SK-N-SH treated with all-trans-retinoic acid at 6 μM for 48 hours (cell line): Measurements from ENCODE around the gene GRK3.

Source experiments
- ATAC-seq: fragments of 200-7000 bp; cut with Tn5 transposase; 3 replicates; pipeline ENCODE4 v1.9.1; 2020; ENCODE audit warnings: mild to moderate bottlenecking, moderate library complexity
- BACH2 ChIP-seq: fragments of 250-450 bp; sonication (Bioruptor Pico); IDR thresholded peaks from 2 replicates; pipeline ENCODE4 v1.9.0; 2021; ENCODE audit warnings: mild to moderate bottlenecking, borderline replicate concordance
- CSDC2 ChIP-seq: fragments of 250-450 bp; sonication (Bioruptor Pico); IDR thresholded peaks from 2 replicates; pipeline ENCODE4 v1.5.0; 2020; ENCODE audit warnings: mild to moderate bottlenecking, moderate library complexity
- ESRRG ChIP-seq: fragments of 250-450 bp; sonication (Bioruptor Pico); IDR thresholded peaks from 2 replicates; pipeline ENCODE4 v1.6.1; 2021; ENCODE audit warnings: mild to moderate bottlenecking
- GLIS3 ChIP-seq: fragments of 250-450 bp; sonication (Bioruptor Pico); IDR thresholded peaks from 2 replicates; pipeline ENCODE4 v1.5.0; 2020; ENCODE audit warnings: mild to moderate bottlenecking, moderate library complexity
- ISL1 ChIP-seq: fragments of 250-450 bp; sonication (Bioruptor Pico); IDR thresholded peaks from 2 replicates; pipeline ENCODE4 v2.1.2; 2022; ENCODE audit warnings: mild to moderate bottlenecking, moderate library complexity
- PPARA ChIP-seq: fragments of 250-450 bp; sonication (Bioruptor Pico); IDR thresholded peaks from 2 replicates; pipeline ENCODE4 v1.5.0; 2020; ENCODE audit warnings: mild to moderate bottlenecking, borderline replicate concordance
- RARB ChIP-seq: fragments of 250-450 bp; sonication (Bioruptor Pico); IDR thresholded peaks from 2 replicates; pipeline ENCODE4 v1.8.0; 2021; ENCODE audit warnings: mild to moderate bottlenecking, moderate library complexity
- TCF4 ChIP-seq: fragments of 250-450 bp; sonication (Bioruptor Pico); IDR thresholded peaks from 2 replicates; pipeline ENCODE4 v1.8.0; 2021; ENCODE audit warnings: mild to moderate bottlenecking, moderate library complexity, borderline replicate concordance
- TOX ChIP-seq: fragments of 250-450 bp; sonication (Bioruptor Pico); IDR thresholded peaks from 2 replicates; pipeline ENCODE4 v1.8.0; 2021; ENCODE audit warnings: mild to moderate bottlenecking, moderate library complexity, borderline replicate concordance
- ZC3H10 ChIP-seq: fragments of 250-450 bp; sonication (Bioruptor Pico); IDR thresholded peaks from 2 replicates; pipeline ENCODE4 v1.5.1; 2021; ENCODE audit warnings: mild to moderate bottlenecking, moderate library complexity
- ZFP3 ChIP-seq: fragments of 250-450 bp; sonication (Bioruptor Pico); IDR thresholded peaks from 2 replicates; pipeline ENCODE4 v1.5.0; 2020; ENCODE audit warnings: mild to moderate bottlenecking, moderate library complexity
- ZFP30 ChIP-seq: fragments of 450-650 bp; formaldehyde crosslinking; IDR thresholded peaks from 2 replicates; pipeline ENCODE4 v1.5.0; 2022; ENCODE audit warnings: mild to moderate bottlenecking, moderate library complexity
- ZNF565 ChIP-seq: fragments of 450-650 bp; formaldehyde crosslinking; conservative IDR thresholded peaks from 2 replicates; pipeline ENCODE4 v1.5.0; 2020; ENCODE audit warnings: low read depth, mild to moderate bottlenecking, moderate library complexity
- ZNF70 ChIP-seq: fragments of 450-650 bp; formaldehyde crosslinking; IDR thresholded peaks from 2 replicates; pipeline ENCODE4 v1.5.0; 2020; ENCODE audit warnings: mild to moderate bottlenecking, moderate library complexity
- ZNF8 ChIP-seq: fragments of 450-650 bp; formaldehyde crosslinking; IDR thresholded peaks from 2 replicates; pipeline ENCODE4 v1.5.0; 2020; ENCODE audit warnings: mild to moderate bottlenecking, moderate library complexity
- TF ChIP-seq, protein P1 (sequence below): fragments of 250-450 bp; sonication (Bioruptor Pico); IDR thresholded peaks from 2 replicates; pipeline ENCODE4 v1.5.1; 2021; ENCODE audit warnings: mild to moderate bottlenecking, moderate library complexity
- TF ChIP-seq, protein P2 (sequence below): fragments of 250-450 bp; sonication (Bioruptor Pico); IDR thresholded peaks from 2 replicates; pipeline ENCODE4 v1.8.0; 2021; ENCODE audit warnings: low read depth, mild to moderate bottlenecking, moderate library complexity, borderline replicate concordance
- TF ChIP-seq, protein P3 (sequence below): fragments of 250-450 bp; sonication (Bioruptor Pico); IDR thresholded peaks from 2 replicates; pipeline ENCODE4 v1.5.0; 2020; ENCODE audit warnings: mild to moderate bottlenecking, moderate library complexity
- TF ChIP-seq, protein P4 (sequence below): fragments of 250-450 bp; sonication (Bioruptor Pico); IDR thresholded peaks from 2 replicates; pipeline ENCODE4 v1.8.0; 2020; ENCODE audit warnings: mild to moderate bottlenecking, moderate library complexity, borderline replicate concordance

Gene GRK3

DNA sequence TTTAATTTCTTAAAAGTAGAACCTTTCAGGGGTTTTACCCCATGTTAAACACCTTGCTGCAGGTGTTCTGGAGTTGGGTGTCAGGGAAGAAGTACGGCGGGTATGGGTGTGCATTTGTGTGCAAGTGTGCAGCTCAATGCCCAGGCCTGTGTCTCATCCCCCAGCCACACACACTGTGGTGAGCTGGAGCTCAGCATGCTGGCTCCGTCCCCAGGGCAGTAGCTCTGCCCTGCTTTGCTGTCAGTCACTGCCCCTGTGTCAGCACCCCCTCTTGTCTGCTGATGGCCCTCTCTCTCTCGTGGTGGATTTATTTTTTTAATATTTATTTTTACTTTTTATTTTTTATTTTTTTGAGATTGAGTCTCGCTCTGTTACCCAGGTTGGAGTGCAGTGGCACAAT lies 141.7 kb downstream of the GRK3 start:
- TF ChIP-seq ZNF565, result no peak
- TF ChIP-seq ZFP30 (CRISPR knock-in tag), result no peak
- TF ChIP-seq GLIS3 (CRISPR knock-in tag), result no peak
- TF ChIP-seq TCF4 (CRISPR knock-in tag), result no peak
- no peak for TF ChIP-seq CSDC2 (CRISPR knock-in tag)
- no peak for TF ChIP-seq PPARA (CRISPR knock-in tag)
- no peak for TF ChIP-seq TOX
- no peak for TF ChIP-seq BACH2 (CRISPR knock-in tag)
- no peak for TF ChIP-seq RARB
- no peak for TF ChIP-seq ZNF8 (CRISPR knock-in tag)
- no peak for TF ChIP-seq ZFP3 (CRISPR knock-in tag)
- TF ChIP-seq, protein P1, sequence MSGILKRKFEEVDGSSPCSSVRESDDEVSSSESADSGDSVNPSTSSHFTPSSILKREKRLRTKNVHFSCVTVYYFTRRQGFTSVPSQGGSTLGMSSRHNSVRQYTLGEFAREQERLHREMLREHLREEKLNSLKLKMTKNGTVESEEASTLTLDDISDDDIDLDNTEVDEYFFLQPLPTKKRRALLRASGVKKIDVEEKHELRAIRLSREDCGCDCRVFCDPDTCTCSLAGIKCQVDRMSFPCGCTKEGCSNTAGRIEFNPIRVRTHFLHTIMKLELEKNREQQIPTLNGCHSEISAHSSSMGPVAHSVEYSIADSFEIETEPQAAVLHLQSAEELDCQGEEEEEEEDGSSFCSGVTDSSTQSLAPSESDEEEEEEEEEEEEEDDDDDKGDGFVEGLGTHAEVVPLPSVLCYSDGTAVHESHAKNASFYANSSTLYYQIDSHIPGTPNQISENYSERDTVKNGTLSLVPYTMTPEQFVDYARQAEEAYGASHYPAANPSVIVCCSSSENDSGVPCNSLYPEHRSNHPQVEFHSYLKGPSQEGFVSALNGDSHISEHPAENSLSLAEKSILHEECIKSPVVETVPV (CRISPR knock-in tag), result no peak
- no peak for ATAC-seq

DNA sequence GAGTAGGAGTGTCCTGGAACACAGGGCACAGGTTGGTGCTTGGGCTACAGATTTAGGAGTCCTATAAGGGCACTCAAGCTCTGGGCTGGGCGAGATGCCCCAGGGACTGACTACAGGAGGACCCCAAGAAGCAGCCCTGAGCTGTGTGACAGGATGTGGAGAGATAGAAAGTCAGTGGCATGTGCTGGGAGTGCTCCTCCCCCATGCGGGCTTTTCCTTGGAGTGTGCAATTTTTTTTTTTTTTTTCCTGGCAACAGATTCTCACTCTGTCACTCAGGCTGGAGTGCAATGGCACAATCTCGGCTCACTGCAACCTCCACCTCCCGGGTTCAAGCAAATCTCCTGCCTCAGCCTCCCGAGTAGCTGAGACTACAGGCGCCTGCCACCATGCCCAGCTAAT lies 144.0 kb downstream of the GRK3 start:
- ATAC-seq, result peak; percentile 33; the same call in 1 of the 3 replicates

DNA sequence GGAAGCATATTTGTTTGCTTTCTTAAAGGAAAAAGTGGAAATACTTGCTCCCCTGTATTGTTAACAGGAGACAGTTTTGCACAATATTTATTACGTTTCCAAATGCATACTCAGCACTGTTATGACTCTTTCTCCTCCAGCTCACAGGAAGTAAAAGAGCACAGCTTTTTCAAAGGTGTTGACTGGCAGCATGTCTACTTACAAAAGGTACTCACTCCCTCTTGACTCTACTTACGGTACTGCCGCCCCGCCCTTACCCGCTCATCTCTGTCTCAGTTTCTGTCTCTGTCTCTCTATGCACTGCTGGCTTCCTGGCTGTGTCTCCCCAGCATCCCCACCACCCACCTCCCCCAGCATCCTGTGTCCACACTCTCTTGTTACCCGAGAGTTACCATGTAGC lies 145.3 kb downstream of the GRK3 start:
- TF ChIP-seq ZC3H10 (no peak), ZFP30 (CRISPR knock-in tag) (no peak), CSDC2 (CRISPR knock-in tag) (no peak), ISL1 (CRISPR knock-in tag) (no peak), ZFP3 (CRISPR knock-in tag) (no peak), ZNF70 (CRISPR knock-in tag) (no peak)
- TF ChIP-seq, protein P2, sequence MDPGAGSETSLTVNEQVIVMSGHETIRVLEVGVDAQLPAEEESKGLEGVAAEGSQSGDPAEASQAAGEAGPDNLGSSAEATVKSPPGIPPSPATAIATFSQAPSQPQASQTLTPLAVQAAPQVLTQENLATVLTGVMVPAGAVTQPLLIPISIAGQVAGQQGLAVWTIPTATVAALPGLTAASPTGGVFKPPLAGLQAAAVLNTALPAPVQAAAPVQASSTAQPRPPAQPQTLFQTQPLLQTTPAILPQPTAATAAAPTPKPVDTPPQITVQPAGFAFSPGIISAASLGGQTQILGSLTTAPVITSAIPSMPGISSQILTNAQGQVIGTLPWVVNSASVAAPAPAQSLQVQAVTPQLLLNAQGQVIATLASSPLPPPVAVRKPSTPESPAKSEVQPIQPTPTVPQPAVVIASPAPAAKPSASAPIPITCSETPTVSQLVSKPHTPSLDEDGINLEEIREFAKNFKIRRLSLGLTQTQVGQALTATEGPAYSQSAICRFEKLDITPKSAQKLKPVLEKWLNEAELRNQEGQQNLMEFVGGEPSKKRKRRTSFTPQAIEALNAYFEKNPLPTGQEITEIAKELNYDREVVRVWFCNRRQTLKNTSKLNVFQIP (CRISPR knock-in tag), result no peak
- TF ChIP-seq, protein P3, sequence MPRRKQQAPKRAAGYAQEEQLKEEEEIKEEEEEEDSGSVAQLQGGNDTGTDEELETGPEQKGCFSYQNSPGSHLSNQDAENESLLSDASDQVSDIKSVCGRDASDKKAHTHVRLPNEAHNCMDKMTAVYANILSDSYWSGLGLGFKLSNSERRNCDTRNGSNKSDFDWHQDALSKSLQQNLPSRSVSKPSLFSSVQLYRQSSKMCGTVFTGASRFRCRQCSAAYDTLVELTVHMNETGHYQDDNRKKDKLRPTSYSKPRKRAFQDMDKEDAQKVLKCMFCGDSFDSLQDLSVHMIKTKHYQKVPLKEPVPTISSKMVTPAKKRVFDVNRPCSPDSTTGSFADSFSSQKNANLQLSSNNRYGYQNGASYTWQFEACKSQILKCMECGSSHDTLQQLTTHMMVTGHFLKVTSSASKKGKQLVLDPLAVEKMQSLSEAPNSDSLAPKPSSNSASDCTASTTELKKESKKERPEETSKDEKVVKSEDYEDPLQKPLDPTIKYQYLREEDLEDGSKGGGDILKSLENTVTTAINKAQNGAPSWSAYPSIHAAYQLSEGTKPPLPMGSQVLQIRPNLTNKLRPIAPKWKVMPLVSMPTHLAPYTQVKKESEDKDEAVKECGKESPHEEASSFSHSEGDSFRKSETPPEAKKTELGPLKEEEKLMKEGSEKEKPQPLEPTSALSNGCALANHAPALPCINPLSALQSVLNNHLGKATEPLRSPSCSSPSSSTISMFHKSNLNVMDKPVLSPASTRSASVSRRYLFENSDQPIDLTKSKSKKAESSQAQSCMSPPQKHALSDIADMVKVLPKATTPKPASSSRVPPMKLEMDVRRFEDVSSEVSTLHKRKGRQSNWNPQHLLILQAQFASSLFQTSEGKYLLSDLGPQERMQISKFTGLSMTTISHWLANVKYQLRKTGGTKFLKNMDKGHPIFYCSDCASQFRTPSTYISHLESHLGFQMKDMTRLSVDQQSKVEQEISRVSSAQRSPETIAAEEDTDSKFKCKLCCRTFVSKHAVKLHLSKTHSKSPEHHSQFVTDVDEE (CRISPR knock-in tag), result no peak
- ATAC-seq, result no peak

DNA sequence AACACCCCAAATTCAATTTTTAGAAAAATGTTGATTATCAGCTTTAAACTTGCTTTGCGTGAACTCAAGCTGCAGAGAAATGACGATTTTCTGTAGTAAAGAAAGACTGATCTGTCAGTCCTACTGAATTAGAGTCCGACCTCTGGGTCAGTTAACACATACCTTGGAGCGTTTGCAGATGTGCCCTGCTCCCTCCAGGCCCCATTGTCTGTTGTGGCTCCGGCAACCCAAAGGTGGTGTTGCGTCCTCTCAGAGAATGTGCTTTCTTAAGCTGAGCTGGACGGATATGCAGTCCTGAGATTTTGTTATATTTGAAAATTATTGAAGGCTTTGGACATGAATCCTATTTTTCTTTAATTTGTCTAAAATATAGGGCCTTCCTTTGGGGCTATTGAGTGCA lies 146.0 kb downstream of the GRK3 start:
- no peak for TF ChIP-seq ZNF8 (CRISPR knock-in tag)
- no peak for TF ChIP-seq ESRRG (CRISPR knock-in tag)
- TF ChIP-seq, protein P4, sequence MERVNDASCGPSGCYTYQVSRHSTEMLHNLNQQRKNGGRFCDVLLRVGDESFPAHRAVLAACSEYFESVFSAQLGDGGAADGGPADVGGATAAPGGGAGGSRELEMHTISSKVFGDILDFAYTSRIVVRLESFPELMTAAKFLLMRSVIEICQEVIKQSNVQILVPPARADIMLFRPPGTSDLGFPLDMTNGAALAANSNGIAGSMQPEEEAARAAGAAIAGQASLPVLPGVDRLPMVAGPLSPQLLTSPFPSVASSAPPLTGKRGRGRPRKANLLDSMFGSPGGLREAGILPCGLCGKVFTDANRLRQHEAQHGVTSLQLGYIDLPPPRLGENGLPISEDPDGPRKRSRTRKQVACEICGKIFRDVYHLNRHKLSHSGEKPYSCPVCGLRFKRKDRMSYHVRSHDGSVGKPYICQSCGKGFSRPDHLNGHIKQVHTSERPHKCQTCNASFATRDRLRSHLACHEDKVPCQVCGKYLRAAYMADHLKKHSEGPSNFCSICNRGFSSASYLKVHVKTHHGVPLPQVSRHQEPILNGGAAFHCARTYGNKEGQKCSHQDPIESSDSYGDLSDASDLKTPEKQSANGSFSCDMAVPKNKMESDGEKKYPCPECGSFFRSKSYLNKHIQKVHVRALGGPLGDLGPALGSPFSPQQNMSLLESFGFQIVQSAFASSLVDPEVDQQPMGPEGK, result no peak
- TF ChIP-seq, all 23 proteins: peak for 0
- ATAC-seq, result no peak

DNA sequence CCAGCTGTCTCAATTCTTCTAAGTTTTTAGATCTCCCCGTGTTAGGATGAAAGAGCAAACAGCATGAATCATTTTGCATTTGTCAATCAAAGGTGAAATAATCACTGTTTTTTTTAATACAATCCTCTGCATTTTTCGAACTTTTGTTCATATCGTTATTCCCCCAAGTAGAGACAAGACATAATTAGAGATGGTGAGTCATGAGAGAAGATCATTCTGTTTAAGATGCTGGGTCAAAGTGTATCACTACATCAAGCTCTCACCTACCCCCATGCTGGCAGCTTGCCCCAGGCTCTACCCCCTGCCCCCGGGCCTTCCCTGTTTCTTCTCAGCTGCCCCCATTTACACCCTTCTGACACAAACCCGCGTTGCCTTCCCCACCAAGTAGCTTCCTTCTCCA lies 147.0 kb downstream of the GRK3 start:
- ATAC-seq, result no peak
- no peak for TF ChIP-seq ISL1 (CRISPR knock-in tag)
- no peak for TF ChIP-seq ESRRG (CRISPR knock-in tag)
